ENCODE data around the gene NEU3. TPM values are rescaled to one million over a fixed set of nuclear protein-coding genes. Genes with fewer than 3 reads are reported as not detected.

NEU3 gene
- total RNA-seq, 1 experiment from 2014 or later, result 9.9 TPM

DNA sequence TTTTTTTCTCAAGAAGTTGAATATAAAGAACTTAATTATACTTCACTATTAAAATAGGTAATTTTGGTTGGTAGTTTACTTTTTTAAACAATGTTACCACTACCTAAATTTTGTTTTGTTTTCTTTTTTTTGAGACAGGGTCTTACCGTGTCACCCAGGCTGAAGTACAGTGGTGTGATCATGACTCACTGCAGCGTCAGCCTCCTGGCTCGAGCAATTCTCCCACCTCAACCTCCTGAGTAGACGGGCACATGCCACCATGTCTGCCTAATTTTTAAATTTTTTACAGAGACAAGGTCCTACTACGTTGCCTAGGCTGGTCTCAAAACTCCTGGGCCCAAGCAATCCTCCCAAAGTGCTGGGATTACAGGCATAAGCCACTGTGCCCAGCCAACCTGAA lies 22.1 kb upstream of the NEU3 start:
- Histone ChIP-seq H3K79me2 (ENCODE audit: low read depth) (peaks cover 27% of the 10 kb centered on the region), H3K27ac (no peak overlapping the region), H3K9me3 (ENCODE audit: insufficient read depth, low read depth) (no peaks in the 10 kb centered on the region), H3K4me2 (no peak overlapping the region), H3K4me3 (no peak overlapping the region), H3K36me3 (ENCODE audit: low read depth) (peaks cover 47% of the 10 kb centered on the region), H4K20me1 (ENCODE audit: insufficient read depth) (peaks cover 44% of the 10 kb centered on the region), H3F3A (ENCODE audit: insufficient read depth, low read depth) (no peaks in the 10 kb centered on the region), H3K27me3 (ENCODE audit: insufficient read depth, low read depth) (no peaks in the 10 kb centered on the region), H3K4me1 (replicated peaks; ENCODE audit: insufficient read depth) (no peaks in the 10 kb centered on the region), H3K9me2 (ENCODE audit: insufficient read depth) (no peaks in the 10 kb centered on the region), H2AFZ (no peak overlapping the region)
- intact Hi-C loops (cut with micrococcal nuclease; ENCODE audit: unreplicated experiment), result no loop called here
- POLR2A ChIA-PET (ENCODE audit: unreplicated experiment), result no interaction called here
- CTCF ChIA-PET, result no interaction called here
- BruUV-seq (replicated peaks), result no TSS peak
- no peak for DNase-seq
- no peak for TF ChIP-seq EZH2 (IDR thresholded peaks at IDR 0.05; ENCODE audit: low read depth)
- TF ChIP-seq, protein P1, sequence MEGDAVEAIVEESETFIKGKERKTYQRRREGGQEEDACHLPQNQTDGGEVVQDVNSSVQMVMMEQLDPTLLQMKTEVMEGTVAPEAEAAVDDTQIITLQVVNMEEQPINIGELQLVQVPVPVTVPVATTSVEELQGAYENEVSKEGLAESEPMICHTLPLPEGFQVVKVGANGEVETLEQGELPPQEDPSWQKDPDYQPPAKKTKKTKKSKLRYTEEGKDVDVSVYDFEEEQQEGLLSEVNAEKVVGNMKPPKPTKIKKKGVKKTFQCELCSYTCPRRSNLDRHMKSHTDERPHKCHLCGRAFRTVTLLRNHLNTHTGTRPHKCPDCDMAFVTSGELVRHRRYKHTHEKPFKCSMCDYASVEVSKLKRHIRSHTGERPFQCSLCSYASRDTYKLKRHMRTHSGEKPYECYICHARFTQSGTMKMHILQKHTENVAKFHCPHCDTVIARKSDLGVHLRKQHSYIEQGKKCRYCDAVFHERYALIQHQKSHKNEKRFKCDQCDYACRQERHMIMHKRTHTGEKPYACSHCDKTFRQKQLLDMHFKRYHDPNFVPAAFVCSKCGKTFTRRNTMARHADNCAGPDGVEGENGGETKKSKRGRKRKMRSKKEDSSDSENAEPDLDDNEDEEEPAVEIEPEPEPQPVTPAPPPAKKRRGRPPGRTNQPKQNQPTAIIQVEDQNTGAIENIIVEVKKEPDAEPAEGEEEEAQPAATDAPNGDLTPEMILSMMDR (conservative IDR thresholded peaks at IDR 0.05), result no peak

DNA sequence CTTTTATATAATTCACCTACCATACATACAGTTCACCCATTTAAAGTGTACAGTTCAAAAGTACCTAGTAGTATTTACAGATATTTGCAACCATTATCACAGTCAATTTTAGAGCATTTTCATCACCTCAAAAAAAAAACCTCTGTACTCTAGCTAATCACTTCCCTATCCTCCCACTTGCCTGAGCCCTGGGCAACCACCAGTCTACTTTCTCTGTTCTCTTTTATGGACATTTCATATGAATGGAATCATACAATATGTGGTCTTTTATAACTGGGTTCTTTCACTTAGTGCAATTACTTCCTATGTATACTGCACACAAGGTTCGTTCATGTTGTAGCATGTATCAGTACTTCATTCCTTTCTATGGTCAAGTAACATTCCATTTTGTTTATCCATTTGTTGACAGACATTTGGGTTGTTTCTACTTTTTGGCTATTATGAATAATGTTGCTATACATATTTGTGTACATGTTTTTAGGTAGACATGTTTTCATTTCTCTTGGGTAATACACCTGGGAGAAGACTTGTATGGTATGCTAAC lies 17.8 kb upstream of the NEU3 start:
- Histone ChIP-seq H3K27me3 (ENCODE audit: insufficient read depth, low read depth) (no peaks in the 10 kb centered on the region), H3K9me3 (ENCODE audit: insufficient read depth, low read depth) (no peaks in the 10 kb centered on the region), H3K4me2 (no peak overlapping the region), H3F3A (ENCODE audit: insufficient read depth, low read depth) (no peaks in the 10 kb centered on the region), H3K36me3 (ENCODE audit: low read depth) (peaks cover 54% of the 10 kb centered on the region), H3K79me2 (ENCODE audit: low read depth) (no peaks in the 10 kb centered on the region; the same call in 1 of the 2 replicates), H3K9me2 (ENCODE audit: insufficient read depth) (no peaks in the 10 kb centered on the region), H3K4me1 (replicated peaks; ENCODE audit: insufficient read depth) (no peaks in the 10 kb centered on the region), H2AFZ (no peak overlapping the region), H3K27ac (no peak overlapping the region), H3K4me3 (no peak overlapping the region), H4K20me1 (ENCODE audit: insufficient read depth) (peaks cover 26% of the 10 kb centered on the region)
- no peak for TF ChIP-seq EZH2 (IDR thresholded peaks at IDR 0.05; ENCODE audit: low read depth)
- TF ChIP-seq, protein P1 (conservative IDR thresholded peaks at IDR 0.05), result no peak
- no peak for DNase-seq
- ChIA-PET POLR2A (ENCODE audit: unreplicated experiment) (no interaction called here), CTCF (interaction anchor here (0.6 kb wide), 1 partner anchor 445 kb away, joined by 8 read pairs; no protein-coding TSS in a partner anchor)
- BruUV-seq (replicated peaks), result no TSS peak
- intact Hi-C loops (cut with micrococcal nuclease; ENCODE audit: unreplicated experiment), result no loop called here

DNA sequence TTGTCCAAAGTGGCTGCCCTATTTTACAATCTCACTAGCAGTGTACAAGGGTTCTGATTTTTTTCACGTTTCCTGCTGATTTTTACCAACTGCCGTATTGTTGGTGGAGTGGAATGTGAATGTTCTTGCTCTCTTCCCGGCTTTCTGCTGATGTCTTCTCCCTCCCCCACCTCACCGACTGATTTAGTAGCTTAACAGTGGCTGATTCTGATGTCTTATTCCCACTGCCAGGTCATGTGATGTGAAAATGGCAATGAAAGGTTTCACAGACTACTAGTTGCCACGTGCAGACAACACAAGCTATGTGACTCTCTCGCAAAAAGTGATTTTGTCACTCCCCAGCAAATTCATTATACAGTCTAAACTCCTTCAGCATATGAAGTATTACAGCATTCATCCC lies 17.3 kb upstream of the NEU3 start:
- Histone ChIP-seq H3K4me3 (no peak overlapping the region), H3K4me2 (no peak overlapping the region), H3K27ac (no peak overlapping the region), H3K36me3 (ENCODE audit: low read depth) (peaks cover 49% of the 10 kb centered on the region), H3K9me2 (ENCODE audit: insufficient read depth) (no peaks in the 10 kb centered on the region), H3K79me2 (ENCODE audit: low read depth) (no peaks in the 10 kb centered on the region; the same call in 1 of the 2 replicates), H3K4me1 (replicated peaks; ENCODE audit: insufficient read depth) (no peaks in the 10 kb centered on the region), H3F3A (ENCODE audit: insufficient read depth, low read depth) (no peaks in the 10 kb centered on the region), H3K9me3 (ENCODE audit: insufficient read depth, low read depth) (no peaks in the 10 kb centered on the region), H3K27me3 (ENCODE audit: insufficient read depth, low read depth) (no peaks in the 10 kb centered on the region), H2AFZ (no peak overlapping the region), H4K20me1 (ENCODE audit: insufficient read depth) (peaks cover 21% of the 10 kb centered on the region)
- ChIA-PET POLR2A (ENCODE audit: unreplicated experiment) (no interaction called here), CTCF (no interaction called here)
- intact Hi-C loops (cut with micrococcal nuclease; ENCODE audit: unreplicated experiment), result no loop called here
- BruUV-seq (replicated peaks), result no TSS peak
- no peak for DNase-seq
- TF ChIP-seq, protein P1 (conservative IDR thresholded peaks at IDR 0.05), result no peak
- TF ChIP-seq EZH2 (IDR thresholded peaks at IDR 0.05; ENCODE audit: low read depth), result no peak

All from PC-9 (cell line).